NCI-H345 treated with DMSO at 0.1 percent for 48 hours (cell line): ENCODE data around the gene PNMT.
"Not testable (repeated sequence)": the region's sequence is repeated elsewhere in the genome, so short reads cannot be mapped to it uniquely, and the experiment has no call there.

Source experiments
- DNase-seq: peaks from one replicate; lab custom pipeline; 2025; ENCODE audit not compliant: unreplicated experiment; lab: John Stamatoyannopoulos, UW

PNMT gene

DNA sequence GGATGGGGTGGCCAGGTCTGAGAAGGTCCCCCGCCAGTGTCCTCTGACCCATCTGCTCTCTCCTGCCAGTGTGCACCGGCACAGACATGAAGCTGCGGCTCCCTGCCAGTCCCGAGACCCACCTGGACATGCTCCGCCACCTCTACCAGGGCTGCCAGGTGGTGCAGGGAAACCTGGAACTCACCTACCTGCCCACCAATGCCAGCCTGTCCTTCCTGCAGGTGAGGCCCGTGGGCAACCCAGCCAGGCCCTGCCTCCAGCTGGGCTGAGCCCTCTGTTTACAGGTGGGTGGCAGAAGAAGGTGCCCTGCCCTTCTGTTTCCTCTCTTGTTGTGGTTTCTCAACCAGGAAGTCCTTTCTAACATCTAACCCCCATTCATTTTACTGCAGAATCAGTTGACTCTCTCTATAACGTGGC is 38.7 kb downstream of the PNMT start:
- DNase-seq: no peak

DNA sequence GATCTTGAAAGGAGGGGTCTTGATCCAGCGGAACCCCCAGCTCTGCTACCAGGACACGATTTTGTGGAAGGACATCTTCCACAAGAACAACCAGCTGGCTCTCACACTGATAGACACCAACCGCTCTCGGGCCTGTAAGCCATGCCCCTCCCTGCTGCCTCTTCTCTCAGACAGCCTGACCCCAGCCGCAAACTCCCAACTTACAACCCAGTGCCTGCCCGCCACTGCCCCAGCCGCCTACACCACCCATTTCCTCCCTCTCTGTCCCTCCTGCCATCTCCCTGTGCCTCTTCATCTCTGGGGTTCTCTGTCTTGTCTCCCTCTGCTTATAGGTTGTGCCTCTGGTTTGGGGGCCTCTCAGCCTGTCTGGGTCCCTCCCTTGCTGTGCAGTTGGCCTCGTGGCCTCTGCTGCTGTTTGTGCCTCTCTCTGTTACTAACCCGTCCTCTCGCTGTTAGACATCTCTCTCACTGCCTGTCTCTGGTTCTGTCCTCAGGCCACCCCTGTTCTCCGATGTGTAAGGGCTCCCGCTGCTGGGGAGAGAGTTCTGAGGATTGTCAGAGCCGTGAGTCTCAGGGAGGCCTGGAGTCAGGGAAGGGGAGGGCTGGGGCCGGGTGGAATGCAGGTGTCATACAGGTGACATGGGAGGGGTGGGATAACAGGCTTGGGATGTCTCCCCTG is 41.2 kb downstream of the PNMT start:
- DNase-seq: no peak

DNA sequence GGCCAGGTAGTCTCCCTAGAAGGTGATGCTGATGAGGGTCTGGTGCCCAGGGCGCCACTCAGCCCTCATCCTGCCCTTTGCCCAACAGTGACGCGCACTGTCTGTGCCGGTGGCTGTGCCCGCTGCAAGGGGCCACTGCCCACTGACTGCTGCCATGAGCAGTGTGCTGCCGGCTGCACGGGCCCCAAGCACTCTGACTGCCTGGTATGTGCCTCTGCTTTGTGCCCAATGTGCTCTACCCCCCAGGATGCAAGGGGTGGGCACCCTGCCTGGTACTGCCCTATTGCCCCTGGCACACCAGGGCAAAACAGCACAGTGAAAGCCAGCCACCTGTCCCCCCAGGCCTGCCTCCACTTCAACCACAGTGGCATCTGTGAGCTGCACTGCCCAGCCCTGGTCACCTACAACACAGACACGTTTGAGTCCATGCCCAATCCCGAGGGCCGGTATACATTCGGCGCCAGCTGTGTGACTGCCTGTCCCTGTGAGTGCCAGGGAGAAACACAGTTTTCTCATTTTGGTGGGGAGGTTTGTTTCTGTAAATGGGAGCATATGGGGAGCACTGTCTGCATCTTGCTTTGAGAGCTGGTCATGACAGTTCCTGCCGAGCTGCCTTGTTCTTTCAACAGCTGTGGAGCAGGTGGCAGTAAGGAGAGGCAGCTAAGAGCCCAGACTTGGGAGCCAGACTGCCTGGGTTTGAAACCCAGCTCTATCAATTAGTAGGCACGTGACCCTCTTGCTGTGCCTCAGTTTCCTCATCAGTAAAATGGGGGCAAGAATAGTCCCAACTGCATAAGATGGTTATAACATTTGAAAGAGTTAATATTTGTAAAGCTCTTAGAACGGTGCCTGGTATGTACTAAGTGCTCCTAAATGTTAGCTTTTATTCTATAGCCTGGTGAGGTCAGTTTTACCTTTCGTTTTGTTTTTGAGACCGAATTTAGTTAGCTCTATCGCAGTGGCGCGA is 42.0 kb downstream of the PNMT start:
- no peak for DNase-seq

DNA sequence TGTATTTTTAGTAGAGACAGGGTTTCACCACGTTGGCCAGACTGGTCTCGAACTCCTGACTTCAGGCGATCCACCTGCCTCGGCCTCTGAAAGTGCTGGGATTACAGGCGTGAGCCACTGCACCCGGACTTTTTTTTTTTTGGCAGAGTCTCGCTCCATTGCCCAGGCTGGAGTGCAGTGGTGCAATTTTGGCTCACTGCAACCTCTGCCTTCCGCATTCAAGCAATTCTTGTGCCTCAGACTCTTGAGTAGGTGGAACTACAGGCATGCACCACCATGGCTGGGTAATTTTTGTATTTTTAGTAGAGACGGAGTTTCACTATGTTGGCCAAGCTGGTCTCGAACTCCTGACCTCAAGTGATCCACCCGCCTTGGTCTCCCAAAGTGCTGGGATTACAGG is 42.8 kb downstream of the PNMT start:
- DNase-seq: not testable (repeated sequence)

DNA sequence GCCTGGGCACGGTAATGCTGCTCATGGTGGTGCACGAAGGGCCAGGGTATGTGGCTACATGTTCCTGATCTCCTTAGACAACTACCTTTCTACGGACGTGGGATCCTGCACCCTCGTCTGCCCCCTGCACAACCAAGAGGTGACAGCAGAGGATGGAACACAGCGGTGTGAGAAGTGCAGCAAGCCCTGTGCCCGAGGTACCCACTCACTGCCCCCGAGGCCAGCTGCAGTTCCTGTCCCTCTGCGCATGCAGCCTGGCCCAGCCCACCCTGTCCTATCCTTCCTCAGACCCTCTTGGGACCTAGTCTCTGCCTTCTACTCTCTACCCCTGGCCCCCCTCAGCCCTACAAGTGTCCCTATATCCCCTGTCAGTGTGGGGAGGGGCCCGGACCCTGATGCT is 43.6 kb downstream of the PNMT start:
- no peak for DNase-seq

DNA sequence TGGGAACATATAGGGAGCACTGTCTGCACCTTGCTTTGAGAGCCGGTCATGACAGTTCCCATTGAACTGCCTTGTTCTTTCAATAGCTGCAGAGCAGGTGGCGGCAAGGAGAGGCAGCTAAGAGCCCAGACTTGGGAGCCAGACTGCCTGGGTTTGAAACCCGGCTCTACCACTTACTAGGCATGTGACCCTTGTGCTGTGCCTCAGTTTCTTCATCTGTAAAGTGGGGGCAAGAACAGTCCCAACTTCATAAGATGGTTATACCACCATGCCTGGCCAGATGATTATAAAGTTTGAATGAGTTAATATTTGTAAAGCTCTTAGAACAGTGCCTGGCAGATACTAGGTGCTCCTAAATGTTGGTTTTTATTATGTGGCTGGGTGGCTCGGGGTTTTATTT is 46.0 kb downstream of the PNMT start:
- DNase-seq: no peak

DNA sequence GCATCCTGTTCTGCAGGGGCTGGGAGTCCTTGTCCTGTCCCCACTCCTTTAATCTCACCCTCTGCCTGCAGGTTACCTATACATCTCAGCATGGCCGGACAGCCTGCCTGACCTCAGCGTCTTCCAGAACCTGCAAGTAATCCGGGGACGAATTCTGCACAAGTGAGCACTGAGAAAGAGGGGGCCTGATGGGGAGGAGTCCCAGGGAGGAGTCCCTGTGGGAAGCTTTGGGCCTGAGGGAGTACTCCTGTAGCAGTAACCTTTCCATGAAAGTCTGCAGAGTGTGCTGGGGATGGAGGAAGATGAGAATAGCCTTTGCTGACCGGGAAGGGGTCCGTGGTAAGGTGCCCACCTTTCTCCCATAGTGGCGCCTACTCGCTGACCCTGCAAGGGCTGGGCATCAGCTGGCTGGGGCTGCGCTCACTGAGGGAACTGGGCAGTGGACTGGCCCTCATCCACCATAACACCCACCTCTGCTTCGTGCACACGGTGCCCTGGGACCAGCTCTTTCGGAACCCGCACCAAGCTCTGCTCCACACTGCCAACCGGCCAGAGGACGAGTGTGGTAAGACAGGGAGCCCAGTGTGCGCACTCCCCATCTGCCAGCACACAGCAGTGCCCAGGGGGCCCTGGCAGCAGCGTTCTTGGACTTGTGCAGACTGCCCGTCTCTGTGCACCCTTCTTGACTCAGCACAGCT is 47.3 kb downstream of the PNMT start:
- no peak for DNase-seq

DNA sequence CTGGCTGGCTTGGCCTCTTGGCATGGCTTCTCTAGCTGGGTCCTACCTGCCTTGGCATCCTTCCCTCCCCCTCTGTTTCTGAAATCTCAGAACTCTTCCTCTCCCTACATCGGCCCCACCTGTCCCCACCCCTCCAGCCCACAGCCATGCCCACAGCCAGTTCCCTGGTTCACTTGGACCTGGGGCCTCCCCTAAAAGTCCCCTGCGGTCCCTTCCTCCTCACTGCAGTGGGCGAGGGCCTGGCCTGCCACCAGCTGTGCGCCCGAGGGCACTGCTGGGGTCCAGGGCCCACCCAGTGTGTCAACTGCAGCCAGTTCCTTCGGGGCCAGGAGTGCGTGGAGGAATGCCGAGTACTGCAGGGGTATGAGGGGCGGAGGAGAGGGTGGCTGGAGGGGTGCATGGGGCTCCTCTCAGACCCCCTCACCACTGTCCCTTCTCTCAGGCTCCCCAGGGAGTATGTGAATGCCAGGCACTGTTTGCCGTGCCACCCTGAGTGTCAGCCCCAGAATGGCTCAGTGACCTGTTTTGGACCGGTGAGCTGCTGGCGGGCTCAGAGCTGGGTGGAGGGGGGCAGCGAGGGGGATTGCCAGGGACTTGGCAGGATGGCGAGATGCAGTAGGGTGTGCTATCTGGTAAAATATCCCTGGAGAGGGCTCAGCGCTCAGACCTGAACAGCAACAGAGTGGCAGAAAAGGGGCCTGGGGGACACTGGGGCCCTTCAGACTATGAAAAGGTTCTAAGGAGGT is 48.0 kb downstream of the PNMT start:
- DNase-seq: no peak

DNA sequence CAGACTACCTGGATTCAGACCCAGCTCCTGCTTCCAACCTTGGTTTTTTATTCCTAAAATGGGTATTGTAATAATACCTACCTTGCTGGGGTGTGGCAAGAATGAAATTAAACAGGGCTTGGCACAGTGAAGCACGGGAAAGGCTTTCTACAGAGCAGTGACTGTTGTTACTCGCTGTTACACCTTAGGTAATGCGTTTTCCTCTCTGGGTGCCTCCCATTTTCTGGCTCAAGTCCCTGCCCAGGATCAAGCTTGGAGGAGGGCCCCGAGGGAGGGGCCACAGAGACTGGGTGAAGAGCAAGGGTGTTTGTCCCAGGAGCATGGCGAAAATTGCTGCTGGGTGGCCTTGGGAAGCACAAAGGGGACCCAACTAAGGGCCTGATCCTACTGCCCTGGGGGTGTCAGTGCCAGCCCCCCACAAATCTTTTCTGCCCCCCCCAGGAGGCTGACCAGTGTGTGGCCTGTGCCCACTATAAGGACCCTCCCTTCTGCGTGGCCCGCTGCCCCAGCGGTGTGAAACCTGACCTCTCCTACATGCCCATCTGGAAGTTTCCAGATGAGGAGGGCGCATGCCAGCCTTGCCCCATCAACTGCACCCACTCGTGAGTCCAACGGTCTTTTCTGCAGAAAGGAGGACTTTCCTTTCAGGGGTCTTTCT is 48.8 kb downstream of the PNMT start:
- no peak for DNase-seq

DNA sequence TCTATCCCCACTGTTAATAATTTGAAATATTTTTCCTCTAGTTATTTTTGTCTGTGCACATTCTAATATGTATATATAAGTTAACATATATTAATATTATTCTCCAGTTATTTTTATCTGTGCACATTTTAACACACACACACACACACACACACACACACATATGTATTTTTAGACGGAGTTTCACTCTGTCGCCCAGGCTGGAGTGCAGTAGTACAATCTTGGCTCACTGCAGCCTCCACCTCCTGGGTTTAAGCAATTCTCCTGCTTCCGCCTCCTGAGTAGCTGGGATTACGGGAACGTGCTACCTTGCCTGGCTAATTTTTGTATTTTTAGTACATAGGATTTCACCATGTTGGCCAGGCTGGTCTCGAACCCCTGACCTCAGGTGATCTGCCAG is 49.4 kb downstream of the PNMT start:
- no peak for DNase-seq

DNA sequence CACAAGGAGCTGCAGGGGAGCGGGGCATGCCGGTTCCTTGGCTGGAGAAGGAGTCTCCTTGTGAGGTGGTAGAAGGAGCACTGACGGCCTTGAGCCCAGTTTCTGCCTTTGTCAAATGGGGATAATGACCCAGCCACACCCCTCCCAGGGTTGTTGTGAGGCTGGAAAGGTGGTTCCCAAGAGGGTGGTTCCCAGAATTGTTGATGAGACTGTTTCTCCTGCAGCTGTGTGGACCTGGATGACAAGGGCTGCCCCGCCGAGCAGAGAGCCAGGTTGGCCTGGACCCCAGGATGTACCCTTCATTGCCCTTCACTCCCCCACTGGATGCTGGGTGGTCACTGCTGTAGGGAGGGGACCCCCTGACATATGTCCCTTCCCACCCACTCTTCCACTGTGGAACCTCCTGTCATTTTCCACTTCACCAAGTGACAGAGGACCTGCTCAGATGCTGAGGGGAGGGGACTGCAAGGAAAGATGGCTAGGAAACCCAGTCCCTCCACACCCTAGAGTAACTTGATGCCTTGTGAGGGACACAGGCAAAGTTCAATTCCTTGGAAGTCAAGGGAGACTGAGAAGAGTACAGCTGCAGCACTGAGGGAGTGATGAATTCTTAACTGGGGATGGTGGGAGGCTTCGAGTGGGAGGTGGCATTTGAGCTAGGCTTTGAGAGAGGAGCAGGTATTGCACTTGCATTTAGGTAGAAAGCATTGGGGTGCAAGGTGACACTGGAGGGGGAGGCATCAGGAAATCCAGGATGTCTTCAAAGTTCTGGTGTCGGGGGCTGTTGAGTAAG is 51.5 kb downstream of the PNMT start:
- no peak for DNase-seq
